A673 (cell line): ENCODE data around the gene ZNHIT6. TPM values are rescaled to one million over a fixed set of nuclear protein-coding genes. Genes with fewer than 3 reads are reported as not detected.

Source experiments
- BruUV-seq: library from RNA; stranded (reverse); fragments of 400-500 nt; replicated peaks from 2 replicates; lab custom pipeline; 2021; lab: Mats Ljungman, UMichigan
- CTCF ChIA-PET: fragments of 300-600 bp; sonication (Branson Sonifier 250); formaldehyde crosslinking; loops from one replicate; lab custom pipeline; 2022; ENCODE audit warnings: antibody characterized with exemption; lab: Charles Lee
- POLR2A ChIA-PET: fragments of 300-600 bp; sonication (Branson Sonifier 250); formaldehyde crosslinking; loops from one replicate; lab custom pipeline; 2022; ENCODE audit warnings: antibody characterized with exemption; ENCODE audit not compliant: low non-redundant PET; lab: Charles Lee
- DNase-seq: peaks from one replicate; pipeline ENCODE4 v3.0.0-alpha.2; 2015; ENCODE audit warnings: low spot score
- H3K27ac ChIP-seq: fragments of 200-600 bp; sonication (generic); 2 replicates; pipeline ENCODE4 v1.5.1; 2016; ENCODE audit warnings: mixed run types, low read depth, mild to moderate bottlenecking, mixed read lengths, antibody characterized with exemption, low read length; ENCODE audit not compliant: poor library complexity, severe bottlenecking
- H3K27me3 ChIP-seq: fragments of 200-600 bp; sonication (generic); replicated peaks from 2 replicates; pipeline ENCODE4 v1.6.1; 2017; ENCODE audit warnings: mixed run types, low read depth, mild to moderate bottlenecking, mixed read lengths, antibody characterized with exemption, low read length; ENCODE audit not compliant: insufficient read depth, poor library complexity
- H3K36me3 ChIP-seq: fragments of 200-600 bp; sonication (generic); 2 replicates; pipeline ENCODE4 v1.6.1; 2016; ENCODE audit warnings: mixed run types, mild to moderate bottlenecking, mixed read lengths, antibody characterized with exemption, low read length; ENCODE audit not compliant: insufficient read depth, poor library complexity, severe bottlenecking
- H3K4me1 ChIP-seq: fragments of 200-600 bp; sonication (generic); 2 replicates; pipeline ENCODE4 v1.6.1; 2017; ENCODE audit warnings: mixed run types, mild to moderate bottlenecking, mixed read lengths, antibody characterized with exemption, low read length; ENCODE audit not compliant: insufficient read depth, poor library complexity, severe bottlenecking
- H3K4me3 ChIP-seq: fragments of 200-600 bp; sonication (generic); 2 replicates; pipeline ENCODE4 v1.5.1; 2016; ENCODE audit warnings: low read depth, mixed run types, mild to moderate bottlenecking, mixed read lengths, low read length; ENCODE audit not compliant: poor library complexity, severe bottlenecking
- H3K9me3 ChIP-seq: fragments of 200-600 bp; sonication (generic); 2 replicates; pipeline ENCODE4 v1.6.1; 2016; ENCODE audit warnings: mixed run types, low read depth, mild to moderate bottlenecking, mixed read lengths, antibody characterized with exemption, low read length; ENCODE audit not compliant: poor library complexity, severe bottlenecking
- EZH2 ChIP-seq: fragments of 200-600 bp; sonication (generic); IDR thresholded peaks from 2 replicates; pipeline ENCODE4 v1.6.1; 2017; ENCODE audit warnings: borderline replicate concordance, low read depth, mild to moderate bottlenecking, mixed read lengths, antibody characterized with exemption, low read length; ENCODE audit not compliant: poor library complexity, severe bottlenecking
- intact Hi-C: fragments of 100-400 bp; cut with micrococcal nuclease; formaldehyde crosslinking; loops from one replicate; pipeline ENCODE4 v1.10.0; 2022; ENCODE audit not compliant: unreplicated experiment
- total RNA-seq: library from RNA; stranded (reverse); gene quantifications from 2 replicates; pipeline ENCODE4 v1.2.3, GENCODE V29; 2021
- TF ChIP-seq, protein P1 (sequence below): fragments of 300-800, 200-600 bp; sonication (generic); conservative IDR thresholded peaks from 2 replicates; pipeline ENCODE4 v1.5.1; 2017; ENCODE audit warnings: low read depth, mild to moderate bottlenecking, antibody characterized with exemption, low read length, moderate library complexity, mixed read lengths

ZNHIT6 gene
- total RNA-seq, 1 experiment from 2014 or later: 37.6 TPM

DNA sequence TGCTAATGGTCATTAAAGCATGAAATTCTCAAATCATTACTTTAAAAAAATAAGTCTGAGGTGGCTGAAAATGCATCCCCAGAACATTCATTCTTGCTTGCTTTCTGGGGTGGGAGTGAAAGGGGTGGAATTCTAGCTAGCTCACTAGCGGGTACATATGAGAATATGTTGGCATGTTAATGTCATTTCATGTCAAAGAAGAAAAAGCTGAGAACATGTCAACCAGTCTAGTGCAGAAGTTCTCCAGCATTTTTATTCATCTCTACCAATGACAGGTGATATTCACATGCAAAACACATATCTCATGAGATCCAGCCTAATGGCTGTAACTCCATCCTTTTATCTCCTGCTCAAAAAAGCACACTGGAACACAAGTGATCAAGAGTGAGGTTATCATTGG is 49.1 kb downstream of the ZNHIT6 start:
- Histone ChIP-seq H3K27me3 (no peaks in the 10 kb centered on the region), H3K36me3 (no peaks in the 10 kb centered on the region), H3K27ac (no peak overlapping the region), H3K4me3 (no peak overlapping the region), H3K9me3 (no peaks in the 10 kb centered on the region), H3K4me1 (no peaks in the 10 kb centered on the region)
- no peak for TF ChIP-seq EZH2
- TF ChIP-seq, protein P1, sequence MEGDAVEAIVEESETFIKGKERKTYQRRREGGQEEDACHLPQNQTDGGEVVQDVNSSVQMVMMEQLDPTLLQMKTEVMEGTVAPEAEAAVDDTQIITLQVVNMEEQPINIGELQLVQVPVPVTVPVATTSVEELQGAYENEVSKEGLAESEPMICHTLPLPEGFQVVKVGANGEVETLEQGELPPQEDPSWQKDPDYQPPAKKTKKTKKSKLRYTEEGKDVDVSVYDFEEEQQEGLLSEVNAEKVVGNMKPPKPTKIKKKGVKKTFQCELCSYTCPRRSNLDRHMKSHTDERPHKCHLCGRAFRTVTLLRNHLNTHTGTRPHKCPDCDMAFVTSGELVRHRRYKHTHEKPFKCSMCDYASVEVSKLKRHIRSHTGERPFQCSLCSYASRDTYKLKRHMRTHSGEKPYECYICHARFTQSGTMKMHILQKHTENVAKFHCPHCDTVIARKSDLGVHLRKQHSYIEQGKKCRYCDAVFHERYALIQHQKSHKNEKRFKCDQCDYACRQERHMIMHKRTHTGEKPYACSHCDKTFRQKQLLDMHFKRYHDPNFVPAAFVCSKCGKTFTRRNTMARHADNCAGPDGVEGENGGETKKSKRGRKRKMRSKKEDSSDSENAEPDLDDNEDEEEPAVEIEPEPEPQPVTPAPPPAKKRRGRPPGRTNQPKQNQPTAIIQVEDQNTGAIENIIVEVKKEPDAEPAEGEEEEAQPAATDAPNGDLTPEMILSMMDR: no peak
- ChIA-PET POLR2A (no interaction called here), CTCF (no interaction called here)
- intact Hi-C loops: no loop called here
- DNase-seq: no peak
- BruUV-seq: no TSS peak

DNA sequence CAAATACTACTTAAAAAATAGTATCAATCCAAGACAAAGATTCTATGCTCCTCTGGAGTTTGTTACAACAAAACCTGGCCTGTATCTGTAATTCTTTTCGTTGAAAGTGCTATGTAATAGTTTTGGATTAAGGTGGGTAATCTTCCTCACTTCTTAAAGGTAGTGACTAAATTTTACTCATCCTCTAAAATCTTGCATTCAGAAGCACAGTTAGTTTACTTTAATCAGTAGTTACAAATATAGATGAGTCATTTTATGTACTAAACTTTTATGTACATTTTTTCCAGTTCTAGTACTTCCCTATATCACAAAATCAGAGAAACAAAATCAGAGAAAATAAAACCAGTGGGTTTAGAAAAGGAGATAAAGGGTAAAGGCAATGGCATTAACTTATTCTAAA is 51.3 kb downstream of the ZNHIT6 start:
- no peaks in the 10 kb centered on the region for H3K9me3 ChIP-seq
- H3K36me3 ChIP-seq: no peaks in the 10 kb centered on the region
- H3K4me1 ChIP-seq: no peaks in the 10 kb centered on the region
- DNase-seq: no peak
- TF ChIP-seq, protein P1: no peak
- no peak for TF ChIP-seq EZH2
- no peak overlapping the region for H3K27ac ChIP-seq
- ChIA-PET POLR2A (no interaction called here), CTCF (no interaction called here)
- H3K4me3 ChIP-seq: no peak overlapping the region
- BruUV-seq: no TSS peak
- H3K27me3 ChIP-seq: no peaks in the 10 kb centered on the region
- intact Hi-C loops: no loop called here

DNA sequence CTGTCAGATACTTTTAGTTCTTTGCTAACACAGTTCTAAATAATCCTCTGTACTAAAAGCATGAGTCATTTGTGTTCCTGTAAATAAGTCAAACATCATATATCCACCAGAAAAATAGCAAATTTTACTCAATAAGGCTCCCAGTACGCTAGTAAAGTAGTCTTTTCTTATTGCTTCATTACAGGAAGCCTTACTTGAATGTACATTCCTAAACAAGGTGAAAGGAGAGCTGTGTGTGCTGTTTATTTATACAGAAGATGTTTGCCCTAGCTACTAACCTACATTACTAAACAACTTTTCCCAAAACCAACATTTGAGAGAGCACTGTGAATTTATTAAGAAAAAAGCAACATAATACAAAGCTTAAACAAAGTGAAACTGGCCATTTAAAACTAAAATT is 52.0 kb downstream of the ZNHIT6 start:
- Histone ChIP-seq H3K4me1 (no peaks in the 10 kb centered on the region), H3K27ac (no peak overlapping the region), H3K36me3 (no peaks in the 10 kb centered on the region), H3K27me3 (no peaks in the 10 kb centered on the region), H3K9me3 (no peaks in the 10 kb centered on the region), H3K4me3 (no peak overlapping the region)
- CTCF ChIA-PET: no interaction called here
- intact Hi-C loops: no loop called here
- TF ChIP-seq, protein P1: no peak
- no peak for TF ChIP-seq EZH2
- no TSS peak for BruUV-seq
- DNase-seq: no peak
- POLR2A ChIA-PET: no interaction called here
